Liver (tissue), 3 donors: ENCODE results near the gene BEX3.

Experiments
- ATF3 ChIP-seq: IDR thresholded peaks from 2 replicates; pipeline ENCODE4 v1.6.1; 2016; ENCODE audit warnings: antibody characterized with exemption
- FOXA2 ChIP-seq: IDR thresholded peaks from 2 replicates; pipeline ENCODE4 v1.6.1; 2016; ENCODE audit warnings: antibody characterized with exemption
- GABPA ChIP-seq, 2 donors: IDR thresholded peaks in 1 of 2; conservative IDR thresholded peaks in 1 of 2; 2 replicates each; pipeline ENCODE4 v1.6.1; 2016; ENCODE audit warnings: antibody characterized with exemption in 2 of 2, mild to moderate bottlenecking in 1 of 2, moderate library complexity in 1 of 2
- HNF4G ChIP-seq: IDR thresholded peaks from 2 replicates; pipeline ENCODE4 v1.6.1; 2016; ENCODE audit warnings: antibody characterized with exemption
- JUND ChIP-seq, 2 donors: IDR thresholded peaks; 2 replicates each; pipeline ENCODE4 v1.6.1; 2016; ENCODE audit warnings: antibody characterized with exemption in 2 of 2
- RAD21 ChIP-seq, 2 donors: IDR thresholded peaks; 2 replicates each; pipeline ENCODE4 v1.6.1; 2016; ENCODE audit warnings: antibody characterized with exemption in 2 of 2, mild to moderate bottlenecking in 2 of 2
- SP1 ChIP-seq: IDR thresholded peaks from 2 replicates; pipeline ENCODE4 v1.6.1; 2018; ENCODE audit warnings: antibody characterized with exemption, mild to moderate bottlenecking
- TAF1 ChIP-seq: conservative IDR thresholded peaks from 2 replicates; pipeline ENCODE4 v1.6.1; 2016; ENCODE audit warnings: antibody characterized with exemption, mild to moderate bottlenecking
- YY1 ChIP-seq: IDR thresholded peaks from 2 replicates; pipeline ENCODE4 v1.6.1; 2016; ENCODE audit warnings: antibody characterized with exemption, mild to moderate bottlenecking
- TF ChIP-seq, protein P1 (sequence below): fragments of 150-350 bp; IDR thresholded peaks from 2 replicates; pipeline ENCODE4 v1.5.1; 2017; ENCODE audit warnings: improper control_type of control experiment, low read depth, low read length; ENCODE audit not compliant: missing input control
- TF ChIP-seq, protein P2 (sequence below): IDR thresholded peaks from 2 replicates; pipeline ENCODE4 v1.6.1; 2016; ENCODE audit warnings: antibody characterized with exemption
- TF ChIP-seq, protein P3 (sequence below): IDR thresholded peaks from 2 replicates; pipeline ENCODE4 v1.6.1; 2016; ENCODE audit warnings: antibody characterized with exemption, mild to moderate bottlenecking
- TF ChIP-seq, protein P4 (sequence below): IDR thresholded peaks from 2 replicates; pipeline ENCODE4 v1.6.1; 2016; ENCODE audit warnings: antibody characterized with exemption
- donor health status: healthy.
- donor health status: healthy.

DNA sequence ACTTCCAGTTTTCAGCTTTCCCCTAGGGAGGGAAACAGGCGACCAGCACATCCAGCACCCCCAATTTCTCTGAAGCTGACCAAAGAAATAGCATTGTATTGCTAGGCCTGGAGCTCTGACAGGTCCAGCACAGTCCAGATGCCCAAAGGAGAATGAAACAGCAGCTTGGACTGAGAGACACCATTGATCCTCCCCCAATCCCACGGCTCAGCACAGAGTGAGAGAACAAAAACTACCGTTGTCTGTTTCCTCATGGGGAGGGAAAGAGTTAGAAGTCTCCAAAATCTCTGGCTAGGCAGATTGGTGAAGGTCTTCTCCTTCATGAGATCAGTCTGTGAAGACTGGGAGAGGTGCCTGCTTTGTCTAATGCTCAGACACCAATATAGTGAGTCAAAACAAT lies 37.7 kb upstream of the BEX3 start:
- TF ChIP-seq, protein P1, sequence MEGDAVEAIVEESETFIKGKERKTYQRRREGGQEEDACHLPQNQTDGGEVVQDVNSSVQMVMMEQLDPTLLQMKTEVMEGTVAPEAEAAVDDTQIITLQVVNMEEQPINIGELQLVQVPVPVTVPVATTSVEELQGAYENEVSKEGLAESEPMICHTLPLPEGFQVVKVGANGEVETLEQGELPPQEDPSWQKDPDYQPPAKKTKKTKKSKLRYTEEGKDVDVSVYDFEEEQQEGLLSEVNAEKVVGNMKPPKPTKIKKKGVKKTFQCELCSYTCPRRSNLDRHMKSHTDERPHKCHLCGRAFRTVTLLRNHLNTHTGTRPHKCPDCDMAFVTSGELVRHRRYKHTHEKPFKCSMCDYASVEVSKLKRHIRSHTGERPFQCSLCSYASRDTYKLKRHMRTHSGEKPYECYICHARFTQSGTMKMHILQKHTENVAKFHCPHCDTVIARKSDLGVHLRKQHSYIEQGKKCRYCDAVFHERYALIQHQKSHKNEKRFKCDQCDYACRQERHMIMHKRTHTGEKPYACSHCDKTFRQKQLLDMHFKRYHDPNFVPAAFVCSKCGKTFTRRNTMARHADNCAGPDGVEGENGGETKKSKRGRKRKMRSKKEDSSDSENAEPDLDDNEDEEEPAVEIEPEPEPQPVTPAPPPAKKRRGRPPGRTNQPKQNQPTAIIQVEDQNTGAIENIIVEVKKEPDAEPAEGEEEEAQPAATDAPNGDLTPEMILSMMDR, result no peak
- no peak for TF ChIP-seq GABPA (IDR thresholded peaks at IDR 0.05 in 1 of 2, conservative IDR thresholded peaks at IDR 0.05 in 1 of 2)
- TF ChIP-seq, protein P2, sequence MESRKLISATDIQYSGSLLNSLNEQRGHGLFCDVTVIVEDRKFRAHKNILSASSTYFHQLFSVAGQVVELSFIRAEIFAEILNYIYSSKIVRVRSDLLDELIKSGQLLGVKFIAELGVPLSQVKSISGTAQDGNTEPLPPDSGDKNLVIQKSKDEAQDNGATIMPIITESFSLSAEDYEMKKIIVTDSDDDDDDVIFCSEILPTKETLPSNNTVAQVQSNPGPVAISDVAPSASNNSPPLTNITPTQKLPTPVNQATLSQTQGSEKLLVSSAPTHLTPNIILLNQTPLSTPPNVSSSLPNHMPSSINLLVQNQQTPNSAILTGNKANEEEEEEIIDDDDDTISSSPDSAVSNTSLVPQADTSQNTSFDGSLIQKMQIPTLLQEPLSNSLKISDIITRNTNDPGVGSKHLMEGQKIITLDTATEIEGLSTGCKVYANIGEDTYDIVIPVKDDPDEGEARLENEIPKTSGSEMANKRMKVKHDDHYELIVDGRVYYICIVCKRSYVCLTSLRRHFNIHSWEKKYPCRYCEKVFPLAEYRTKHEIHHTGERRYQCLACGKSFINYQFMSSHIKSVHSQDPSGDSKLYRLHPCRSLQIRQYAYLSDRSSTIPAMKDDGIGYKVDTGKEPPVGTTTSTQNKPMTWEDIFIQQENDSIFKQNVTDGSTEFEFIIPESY, result no peak
- TF ChIP-seq ATF3, result no peak
- TF ChIP-seq, protein P3, sequence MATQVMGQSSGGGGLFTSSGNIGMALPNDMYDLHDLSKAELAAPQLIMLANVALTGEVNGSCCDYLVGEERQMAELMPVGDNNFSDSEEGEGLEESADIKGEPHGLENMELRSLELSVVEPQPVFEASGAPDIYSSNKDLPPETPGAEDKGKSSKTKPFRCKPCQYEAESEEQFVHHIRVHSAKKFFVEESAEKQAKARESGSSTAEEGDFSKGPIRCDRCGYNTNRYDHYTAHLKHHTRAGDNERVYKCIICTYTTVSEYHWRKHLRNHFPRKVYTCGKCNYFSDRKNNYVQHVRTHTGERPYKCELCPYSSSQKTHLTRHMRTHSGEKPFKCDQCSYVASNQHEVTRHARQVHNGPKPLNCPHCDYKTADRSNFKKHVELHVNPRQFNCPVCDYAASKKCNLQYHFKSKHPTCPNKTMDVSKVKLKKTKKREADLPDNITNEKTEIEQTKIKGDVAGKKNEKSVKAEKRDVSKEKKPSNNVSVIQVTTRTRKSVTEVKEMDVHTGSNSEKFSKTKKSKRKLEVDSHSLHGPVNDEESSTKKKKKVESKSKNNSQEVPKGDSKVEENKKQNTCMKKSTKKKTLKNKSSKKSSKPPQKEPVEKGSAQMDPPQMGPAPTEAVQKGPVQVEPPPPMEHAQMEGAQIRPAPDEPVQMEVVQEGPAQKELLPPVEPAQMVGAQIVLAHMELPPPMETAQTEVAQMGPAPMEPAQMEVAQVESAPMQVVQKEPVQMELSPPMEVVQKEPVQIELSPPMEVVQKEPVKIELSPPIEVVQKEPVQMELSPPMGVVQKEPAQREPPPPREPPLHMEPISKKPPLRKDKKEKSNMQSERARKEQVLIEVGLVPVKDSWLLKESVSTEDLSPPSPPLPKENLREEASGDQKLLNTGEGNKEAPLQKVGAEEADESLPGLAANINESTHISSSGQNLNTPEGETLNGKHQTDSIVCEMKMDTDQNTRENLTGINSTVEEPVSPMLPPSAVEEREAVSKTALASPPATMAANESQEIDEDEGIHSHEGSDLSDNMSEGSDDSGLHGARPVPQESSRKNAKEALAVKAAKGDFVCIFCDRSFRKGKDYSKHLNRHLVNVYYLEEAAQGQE, result no peak
- no peak for TF ChIP-seq RAD21 (IDR thresholded peaks at IDR 0.05)
- no peak for TF ChIP-seq JUND (IDR thresholded peaks at IDR 0.05)
- TF ChIP-seq YY1, result no peak
- TF ChIP-seq, protein P4, sequence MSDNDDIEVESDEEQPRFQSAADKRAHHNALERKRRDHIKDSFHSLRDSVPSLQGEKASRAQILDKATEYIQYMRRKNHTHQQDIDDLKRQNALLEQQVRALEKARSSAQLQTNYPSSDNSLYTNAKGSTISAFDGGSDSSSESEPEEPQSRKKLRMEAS, result no peak
- TF ChIP-seq SP1, result no peak
- TF ChIP-seq FOXA2, result no peak
- no peak for TF ChIP-seq HNF4G
- TF ChIP-seq TAF1, result no peak
